Skeletal muscle tissue (tissue), 4 donors: ENCODE results near the gene ABHD14A. TPM values are rescaled to one million over a fixed set of nuclear protein-coding genes. Genes with fewer than 3 reads are reported as not detected.
"Not testable (repeated sequence)": the region's sequence is repeated elsewhere in the genome, so short reads cannot be mapped to it uniquely, and the experiment has no call there.

Experiments used
- H3K27ac ChIP-seq: one replicate; pipeline ENCODE4 v1.7.0; 2013; ENCODE audit warnings: mild to moderate bottlenecking, low read depth, low read length, inconsistent platforms
- H3K27me3 ChIP-seq, 3 donors: one replicate each; pipeline ENCODE4 v1.7.0; 2013; ENCODE audit warnings: low read length in 3 of 3; ENCODE audit not compliant: control insufficient read depth in 3 of 3, insufficient read depth in 3 of 3
- H3K36me3 ChIP-seq, 3 donors: one replicate each; pipeline ENCODE4 v1.7.0; 2013; ENCODE audit warnings: low read length in 3 of 3; ENCODE audit not compliant: control insufficient read depth in 3 of 3, insufficient read depth in 3 of 3
- H3K4me1 ChIP-seq, 3 donors: one replicate each; pipeline ENCODE4 v1.7.0; 2013; ENCODE audit warnings: low read length in 3 of 3, mild to moderate bottlenecking in 3 of 3; ENCODE audit not compliant: control insufficient read depth in 3 of 3, insufficient read depth in 3 of 3
- H3K4me3 ChIP-seq, 3 donors: one replicate each; pipeline ENCODE4 v1.7.0; 2013; ENCODE audit warnings: low read length in 3 of 3
- H3K9ac ChIP-seq, 3 donors: one replicate each; pipeline ENCODE4 v1.7.0; 2013; ENCODE audit warnings: low read length in 3 of 3, mild to moderate bottlenecking in 3 of 3, moderate library complexity in 2 of 3, low read depth in 1 of 3
- H3K9me3 ChIP-seq, 3 donors: one replicate each; pipeline ENCODE4 v1.7.0; 2013; ENCODE audit warnings: low read length in 3 of 3; ENCODE audit not compliant: control insufficient read depth in 3 of 3
- total RNA-seq: library from RNA; depleted of rRNA; stranded (reverse); fragments of >200 nt; gene quantifications from one replicate; pipeline ENCODE4 v1.2.3, GENCODE V29; 2014
- donor health status: Osteomylitis.

ABHD14A gene
- total RNA-seq, 1 donor from 2014 or later = 8.9 TPM

DNA sequence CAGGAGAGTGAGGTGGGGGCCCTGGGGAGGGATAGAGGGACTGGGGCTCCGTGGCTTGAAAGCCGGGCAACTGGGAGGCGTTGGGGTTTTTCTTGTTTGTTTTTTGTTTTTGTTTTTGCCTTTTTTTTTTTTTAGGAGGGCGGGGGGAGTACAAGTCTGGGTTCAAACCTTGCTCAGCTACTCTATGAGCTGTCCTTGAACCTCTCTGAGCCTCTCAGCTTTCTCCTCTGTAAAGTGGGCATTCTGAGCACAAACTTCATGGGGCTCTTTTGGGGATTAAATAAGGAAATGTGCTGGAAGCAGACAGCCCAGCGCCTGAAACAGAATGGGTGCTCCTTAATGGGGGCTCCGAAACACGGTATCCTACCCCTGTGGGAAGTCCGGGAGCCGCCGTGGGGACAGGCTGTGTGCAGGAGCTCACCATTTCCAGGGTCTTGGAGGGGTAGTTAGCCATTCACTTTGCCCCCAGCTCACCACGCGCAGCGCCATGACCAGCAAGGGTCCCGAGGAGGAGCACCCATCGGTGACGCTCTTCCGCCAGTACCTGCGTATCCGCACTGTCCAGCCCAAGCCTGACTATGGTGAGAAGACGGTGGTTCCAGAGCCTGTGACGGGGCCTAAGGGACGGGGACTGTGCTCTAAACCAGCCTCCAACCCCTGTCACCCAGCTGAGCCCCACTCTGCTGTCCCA is 8.9 kb downstream of the ABHD14A start:
- H3K4me1 ChIP-seq = peaks cover 17 to 30% (median 23%) of the 10 kb centered on the region in 3 donors
- peak overlapping the region; percentile 87 to 93 (median 93) for H3K9ac ChIP-seq
- H3K4me3 ChIP-seq = peak overlapping the region; percentile 77 to 92 (median 87)
- H3K27me3 ChIP-seq = no peaks in the 10 kb centered on the region
- no peaks in the 10 kb centered on the region for H3K9me3 ChIP-seq
- H3K27ac ChIP-seq = peak overlapping the region; percentile 95
- H3K36me3 ChIP-seq = peaks cover 3 to 14% (median 11%) of the 10 kb centered on the region in 3 donors

DNA sequence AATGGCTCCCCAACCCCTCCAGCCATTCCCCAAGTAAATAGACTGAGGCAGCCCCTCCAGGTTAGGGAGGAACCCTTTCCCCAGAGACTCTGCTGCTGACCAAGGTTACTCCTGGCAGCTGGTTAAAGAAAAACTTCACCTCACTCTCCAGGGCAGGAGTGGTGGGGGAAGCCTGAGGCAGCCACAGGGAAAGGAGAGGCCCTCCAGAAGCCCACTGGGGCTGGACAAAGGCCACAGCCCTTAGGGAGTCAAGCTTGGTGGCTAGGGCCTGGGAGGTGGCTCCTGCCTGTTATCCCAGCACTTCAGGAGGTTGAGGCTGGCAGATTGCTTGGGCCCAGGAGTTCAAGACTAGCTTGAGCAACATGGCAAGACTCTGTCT is 9.4 kb downstream of the ABHD14A start:
- peak overlapping the region; percentile 95 for H3K27ac ChIP-seq
- no peaks in the 10 kb centered on the region for H3K27me3 ChIP-seq
- peak overlapping the region; percentile 77 to 92 (median 87) for H3K4me3 ChIP-seq
- H3K4me1 ChIP-seq = peaks cover 17 to 30% (median 23%) of the 10 kb centered on the region in 3 donors
- peaks cover 3 to 14% (median 11%) of the 10 kb centered on the region in 3 donors for H3K36me3 ChIP-seq
- H3K9ac ChIP-seq = peak overlapping the region; percentile 87 to 93 (median 93)
- H3K9me3 ChIP-seq = no peaks in the 10 kb centered on the region

DNA sequence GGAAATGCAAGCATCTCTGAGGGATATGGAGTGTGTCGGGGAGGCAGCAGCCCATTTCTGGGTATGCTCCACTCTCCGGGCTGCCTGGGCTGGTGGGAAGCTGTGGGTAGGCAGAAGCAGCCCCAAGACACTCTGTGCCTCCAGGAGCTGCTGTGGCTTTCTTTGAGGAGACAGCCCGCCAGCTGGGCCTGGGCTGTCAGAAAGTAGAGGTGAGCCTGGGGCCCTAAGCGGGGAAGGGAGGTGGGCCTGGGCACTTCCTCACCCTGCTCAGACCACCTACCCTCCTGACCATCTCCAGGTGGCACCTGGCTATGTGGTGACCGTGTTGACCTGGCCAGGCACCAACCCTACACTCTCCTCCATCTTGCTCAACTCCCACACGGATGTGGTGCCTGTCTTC is 10.2 kb downstream of the ABHD14A start:
- Histone ChIP-seq H3K4me3 (no peak overlapping the region), H3K9me3 (no peaks in the 10 kb centered on the region), H3K27me3 (no peaks in the 10 kb centered on the region), H3K9ac (peak overlapping the region in 2 of 3 donors; percentile 10 to 16), H3K36me3 (peaks cover 3 to 14% (median 11%) of the 10 kb centered on the region in 3 donors), H3K4me1 (peaks cover 17 to 30% (median 23%) of the 10 kb centered on the region in 3 donors), H3K27ac (no peak overlapping the region)

DNA sequence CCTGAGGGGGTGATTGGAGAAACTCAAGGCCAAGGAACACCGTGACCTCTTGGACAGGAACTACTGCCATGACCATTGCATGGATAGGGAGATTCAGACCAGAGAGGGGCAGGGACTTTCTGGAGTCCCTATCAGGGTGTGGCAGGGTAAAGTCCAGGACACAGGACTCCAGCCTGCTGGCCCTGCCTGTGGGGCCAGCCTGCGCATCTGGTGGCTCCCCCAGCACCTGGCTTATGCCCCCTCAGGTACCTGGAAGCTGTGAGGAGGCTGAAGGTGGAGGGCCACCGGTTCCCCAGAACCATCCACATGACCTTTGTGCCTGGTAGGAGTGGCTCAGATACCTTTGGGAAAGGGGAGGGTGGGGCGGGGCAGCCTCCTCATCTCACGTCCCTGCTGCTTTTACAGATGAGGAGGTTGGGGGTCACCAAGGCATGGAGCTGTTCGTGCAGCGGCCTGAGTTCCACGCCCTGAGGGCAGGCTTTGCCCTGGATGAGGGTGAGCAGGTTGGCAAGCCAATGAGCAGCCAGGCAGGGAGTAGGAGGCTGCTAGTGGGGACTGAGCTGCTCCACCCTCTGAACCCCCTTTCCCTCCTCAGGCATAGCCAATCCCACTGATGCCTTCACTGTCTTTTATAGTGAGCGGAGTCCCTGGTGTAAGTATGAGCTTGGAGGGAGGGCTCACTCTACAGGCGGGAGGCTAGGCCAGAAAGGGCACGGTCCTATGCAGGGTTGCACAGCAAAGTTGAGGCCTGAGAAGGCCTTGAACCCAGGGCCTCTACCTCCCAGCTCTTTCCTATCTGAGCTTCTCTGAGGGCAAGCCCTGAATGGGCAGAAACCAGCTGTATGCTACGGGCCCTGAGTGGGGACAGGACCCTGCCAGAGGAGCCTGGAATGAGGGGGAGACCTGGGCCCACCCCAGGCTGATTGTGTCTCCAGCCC is 11.4 kb downstream of the ABHD14A start:
- no peak overlapping the region for H3K4me3 ChIP-seq
- H3K36me3 ChIP-seq = peaks cover 0 to 6% (median 2%) of the 10 kb centered on the region in 3 donors

DNA sequence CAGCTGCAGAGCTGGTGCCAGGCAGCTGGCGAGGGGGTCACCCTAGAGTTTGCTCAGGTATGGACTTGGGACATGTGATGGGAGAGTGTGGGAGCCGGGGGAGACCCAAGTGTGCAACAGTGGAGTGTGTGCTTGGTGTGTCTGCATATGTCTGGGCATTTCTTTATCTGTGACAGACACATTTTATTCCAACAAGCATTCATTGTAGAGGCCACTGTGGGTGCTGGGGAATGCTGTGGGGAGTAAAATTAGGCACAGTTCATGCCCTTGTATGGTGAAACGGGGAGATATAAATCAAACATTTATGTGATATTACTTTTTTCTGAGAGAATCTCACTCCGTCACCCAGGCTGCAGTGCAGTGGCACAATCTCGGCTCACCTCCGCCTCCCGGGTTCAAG is 12.7 kb downstream of the ABHD14A start:
- no peak overlapping the region for H3K4me3 ChIP-seq
- H3K36me3 ChIP-seq = peaks cover 6 to 11% (median 7%) of the 10 kb centered on the region in 3 donors
- no peak overlapping the region for H3K27ac ChIP-seq
- peaks cover 14 to 20% (median 17%) of the 10 kb centered on the region in 3 donors for H3K4me1 ChIP-seq
- no peaks in the 10 kb centered on the region for H3K27me3 ChIP-seq
- no peak overlapping the region for H3K9ac ChIP-seq
- no peaks in the 10 kb centered on the region for H3K9me3 ChIP-seq

More for the DNA sequence above, 11.4 kb downstream of the ABHD14A start:
- no peaks in the 10 kb centered on the region for H3K9me3 ChIP-seq
- H3K27ac ChIP-seq = no peak overlapping the region
- no peak overlapping the region for H3K9ac ChIP-seq
- no peaks in the 10 kb centered on the region for H3K27me3 ChIP-seq
- H3K4me1 ChIP-seq = peaks cover 17 to 21% (median 21%) of the 10 kb centered on the region in 3 donors

DNA sequence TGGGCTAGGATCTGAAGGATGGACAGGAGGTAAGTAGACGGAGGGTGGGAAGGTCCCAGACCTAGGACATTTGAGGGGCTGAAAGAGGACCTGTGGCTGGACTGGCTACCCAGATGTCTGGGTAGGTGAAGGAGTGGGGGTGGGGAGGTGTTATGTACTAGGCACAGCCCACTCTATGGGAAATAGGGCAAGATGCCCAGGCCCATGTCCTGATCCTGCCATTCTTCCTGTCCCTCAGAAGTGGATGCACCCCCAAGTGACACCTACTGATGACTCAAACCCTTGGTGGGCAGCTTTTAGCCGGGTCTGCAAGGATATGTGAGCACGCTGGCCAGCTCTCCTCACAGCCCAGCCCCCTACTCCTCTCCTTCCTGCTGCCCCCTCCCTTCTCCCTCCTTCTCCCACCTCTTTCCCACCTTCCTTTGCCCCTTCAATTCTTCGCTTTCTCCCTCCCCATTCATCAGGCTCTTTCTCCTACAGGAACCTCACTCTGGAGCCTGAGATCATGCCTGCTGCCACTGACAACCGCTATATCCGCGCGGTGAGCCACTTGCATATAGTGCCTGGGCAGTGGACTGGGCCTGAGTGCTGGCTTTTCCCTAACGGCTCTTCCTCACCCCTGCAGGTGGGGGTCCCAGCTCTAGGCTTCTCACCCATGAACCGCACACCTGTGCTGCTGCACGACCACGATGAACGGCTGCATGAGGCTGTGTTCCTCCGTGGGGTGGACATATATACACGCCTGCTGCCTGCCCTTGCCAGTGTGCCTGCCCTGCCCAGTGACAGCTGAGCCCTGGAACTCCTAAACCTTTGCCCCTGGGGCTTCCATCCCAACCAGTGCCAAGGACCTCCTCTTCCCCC is 13.7 kb downstream of the ABHD14A start:
- no peak overlapping the region for H3K4me3 ChIP-seq
- H3K27ac ChIP-seq = no peak overlapping the region
- no peaks in the 10 kb centered on the region for H3K27me3 ChIP-seq
- peaks cover 13 to 22% (median 16%) of the 10 kb centered on the region in 3 donors for H3K4me1 ChIP-seq
- H3K9ac ChIP-seq = no peak overlapping the region
- peaks cover 11 to 16% (median 13%) of the 10 kb centered on the region in 3 donors for H3K36me3 ChIP-seq
- no peaks in the 10 kb centered on the region for H3K9me3 ChIP-seq

DNA sequence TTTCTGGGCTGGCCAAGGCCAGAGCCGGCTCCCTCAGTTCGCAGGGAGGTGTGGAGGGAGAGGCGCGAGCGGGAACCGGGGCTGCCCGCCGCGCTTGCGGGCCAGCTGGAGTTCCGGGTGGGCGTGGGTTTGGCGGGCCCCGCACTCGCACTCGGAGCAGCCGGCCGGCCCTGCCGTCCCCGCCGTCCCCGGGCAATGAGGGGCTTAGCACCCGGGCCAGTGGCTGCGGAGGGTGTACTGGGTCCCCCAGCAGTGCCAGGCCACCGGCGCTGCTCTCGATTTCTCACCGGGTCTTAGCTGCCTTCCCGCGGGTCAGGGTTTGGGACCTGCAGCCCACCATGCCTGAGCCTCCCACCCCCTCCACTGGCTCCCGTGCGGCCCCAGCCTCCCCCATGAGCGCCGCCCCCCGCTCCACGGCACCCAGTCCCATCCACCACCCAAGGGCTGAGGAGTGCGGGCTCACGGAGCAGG is 15.7 kb downstream of the ABHD14A start:
- H3K27ac ChIP-seq = not testable (repeated sequence)

DNA sequence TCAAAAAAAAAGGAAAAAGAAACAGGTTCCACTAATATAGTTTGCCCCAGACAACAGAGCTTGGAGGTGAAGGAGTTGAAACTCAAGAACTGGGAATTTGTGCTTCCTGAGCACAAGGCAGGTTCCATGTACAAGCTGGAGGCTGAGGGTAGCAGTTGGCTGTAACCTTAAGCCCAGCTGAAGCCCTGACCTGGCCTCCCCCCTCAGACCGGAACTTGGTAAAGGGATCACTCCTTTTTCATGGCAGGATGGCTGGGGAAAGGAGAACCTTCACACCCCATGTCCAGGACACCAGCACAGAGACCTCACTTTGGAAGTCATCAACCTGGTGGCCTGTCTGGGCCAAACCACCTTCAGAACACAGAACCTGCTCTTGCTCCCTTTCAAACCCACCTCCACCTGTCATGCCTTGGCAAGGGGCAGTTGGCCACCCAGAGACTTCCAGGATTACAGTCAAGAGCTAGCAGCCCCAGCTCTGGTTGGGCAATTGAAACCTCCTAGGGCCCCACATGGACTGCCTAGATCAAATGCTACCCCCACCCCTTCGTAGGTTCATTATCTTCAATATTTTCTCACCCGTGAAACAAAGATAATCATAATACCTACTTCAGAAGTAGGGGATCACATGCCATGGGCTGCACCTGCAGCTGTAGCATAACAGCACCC is 17.3 kb downstream of the ABHD14A start:
- H3K27me3 ChIP-seq = no peaks in the 10 kb centered on the region
- H3K9me3 ChIP-seq = no peaks in the 10 kb centered on the region
- H3K4me3 ChIP-seq = no peak overlapping the region
- peak overlapping the region; percentile 54 to 69 (median 58) for H3K9ac ChIP-seq
- H3K4me1 ChIP-seq = peaks cover 15 to 34% (median 25%) of the 10 kb centered on the region in 3 donors
- peaks cover 21 to 28% (median 24%) of the 10 kb centered on the region in 3 donors for H3K36me3 ChIP-seq
- no peak overlapping the region for H3K27ac ChIP-seq

More for the DNA sequence above, 15.7 kb downstream of the ABHD14A start:
- H3K27me3 ChIP-seq, H3K4me3 ChIP-seq, H3K9ac ChIP-seq, H3K9me3 ChIP-seq: not testable (repeated sequence)
- Histone ChIP-seq H3K36me3 (peaks cover 21 to 28% (median 24%) of the 10 kb centered on the region in 3 donors), H3K4me1 (peaks cover 15 to 34% (median 25%) of the 10 kb centered on the region in 3 donors)

DNA sequence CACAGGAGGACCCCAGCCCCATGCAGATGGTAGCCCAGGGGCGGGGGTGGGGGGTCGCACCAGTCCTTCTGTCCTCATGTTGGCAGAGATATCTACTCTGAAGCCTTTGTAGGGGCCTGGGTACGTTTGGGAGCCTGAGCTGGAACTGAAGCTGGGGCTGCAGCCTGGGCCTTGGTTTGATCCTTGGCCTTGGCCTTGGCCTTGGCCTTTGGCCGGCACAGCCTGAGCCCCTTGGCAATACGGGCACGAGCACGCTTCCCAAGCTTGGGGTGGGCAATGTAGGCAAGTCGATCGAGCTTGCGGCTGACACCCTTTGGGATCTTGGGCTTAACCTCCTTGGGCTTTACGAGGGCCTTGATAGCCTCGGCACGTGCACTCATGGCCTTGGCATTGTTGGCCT is 18.8 kb downstream of the ABHD14A start:
- H3K36me3 ChIP-seq = peaks cover 18 to 24% (median 22%) of the 10 kb centered on the region in 3 donors
- H3K9ac ChIP-seq = peak overlapping the region; percentile 93 to 99 (median 98)

More for the DNA sequence above, 18.8 kb downstream of the ABHD14A start:
- H3K9me3 ChIP-seq, H3K4me3 ChIP-seq, H3K27ac ChIP-seq, H3K27me3 ChIP-seq: not testable (repeated sequence)
- H3K4me1 ChIP-seq = peaks cover 15 to 34% (median 25%) of the 10 kb centered on the region in 3 donors
